ENCODE data around the gene ALG9.
"Not testable (repeated sequence)": the region's sequence is repeated elsewhere in the genome, so short reads cannot be mapped to it uniquely, and the experiment has no call there.

Gene ALG9

DNA sequence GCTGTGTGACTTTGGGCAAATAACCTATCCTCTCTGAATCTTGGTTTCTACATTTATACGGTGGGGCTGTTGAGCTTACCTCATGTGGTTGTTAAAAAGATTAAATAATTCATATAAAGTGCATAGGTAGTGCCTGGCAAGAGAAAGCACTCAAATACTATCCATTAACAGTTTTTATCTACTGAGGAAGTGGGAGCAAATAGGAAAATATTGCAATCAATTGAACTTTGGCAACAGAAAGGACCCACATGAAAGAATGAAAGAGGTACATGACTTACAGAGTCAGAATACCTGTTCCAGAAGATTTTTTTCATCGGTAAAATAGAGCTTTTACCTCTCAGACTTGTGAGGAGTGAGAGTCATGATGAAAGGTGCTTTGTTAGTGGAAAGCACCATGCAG lies 98.8 kb downstream of the ALG9 start:
- no peak overlapping the region for H3K4me2 ChIP-seq
- no peaks in the 10 kb centered on the region for H4K20me1 ChIP-seq (ENCODE audit: insufficient read depth)
- H3K79me2 ChIP-seq (ENCODE audit: insufficient read depth, low read depth): no peaks in the 10 kb centered on the region
- no peak overlapping the region for H3K27ac ChIP-seq
- H3K9ac ChIP-seq: no peak overlapping the region
- TF ChIP-seq CTCF (conservative IDR thresholded peaks at IDR 0.05; ENCODE audit: low read depth, low read length): no peak
- no peaks in the 10 kb centered on the region for H3K36me3 ChIP-seq (ENCODE audit: insufficient read depth)
- no peaks in the 10 kb centered on the region for H3K27me3 ChIP-seq (ENCODE audit: insufficient read depth, low read depth)
- no peak overlapping the region for H3K4me3 ChIP-seq (IDR thresholded peaks at IDR 0.05; ENCODE audit: insufficient read depth, low read depth, low read length)
- peaks cover 13% of the 10 kb centered on the region for H3K4me1 ChIP-seq (ENCODE audit: low read depth, poor library complexity, severe bottlenecking)
- no peak overlapping the region for H2AFZ ChIP-seq (ENCODE audit: low read depth)

- H3K27ac ChIP-seq; H3K4me1 ChIP-seq (ENCODE audit: low read depth, poor library complexity, severe bottlenecking); H2AFZ ChIP-seq (ENCODE audit: low read depth); H4K20me1 ChIP-seq (ENCODE audit: insufficient read depth); H3K4me2 ChIP-seq; H3K4me3 ChIP-seq (IDR thresholded peaks at IDR 0.05; ENCODE audit: insufficient read depth, low read depth, low read length); H3K79me2 ChIP-seq (ENCODE audit: insufficient read depth, low read depth); H3K9ac ChIP-seq; H3K36me3 ChIP-seq (ENCODE audit: insufficient read depth); H3K27me3 ChIP-seq (ENCODE audit: insufficient read depth, low read depth): not testable (repeated sequence)
Observed at GRCh38 chr11:111771205-111771604, 100.2 kb downstream of the ALG9 start.

DNA sequence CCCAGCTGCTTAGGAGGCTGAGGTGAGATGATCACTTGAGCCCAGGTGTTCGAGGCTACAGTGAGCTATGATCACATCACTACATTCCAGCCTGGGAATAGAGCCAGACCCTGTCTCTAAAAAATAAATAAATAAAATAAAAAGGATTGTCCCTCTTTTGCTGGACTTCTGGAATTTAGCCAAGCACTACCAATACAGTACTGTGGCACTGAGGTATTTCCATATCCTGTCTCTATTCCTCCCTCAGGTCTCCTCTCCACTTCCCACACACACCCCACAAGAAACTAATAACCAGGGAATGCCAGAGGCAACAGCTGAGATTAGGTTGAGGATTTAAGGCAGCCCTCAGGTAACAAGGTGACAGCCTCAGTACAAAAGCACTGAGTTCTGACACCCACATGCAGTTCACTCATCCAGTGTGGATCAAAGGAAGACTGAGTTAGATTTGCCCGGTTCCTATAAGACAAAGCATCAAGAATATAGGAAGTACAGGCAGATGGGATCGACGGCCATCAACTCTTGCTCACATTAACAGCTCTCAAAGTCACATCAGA lies 100.7 kb downstream of the ALG9 start:
- H2AFZ ChIP-seq (ENCODE audit: low read depth): no peak overlapping the region
- H4K20me1 ChIP-seq (ENCODE audit: insufficient read depth): no peaks in the 10 kb centered on the region
- no peak overlapping the region for H3K27ac ChIP-seq
- H3K9ac ChIP-seq: no peak overlapping the region
- no peaks in the 10 kb centered on the region for H3K27me3 ChIP-seq (ENCODE audit: insufficient read depth, low read depth)
- no peaks in the 10 kb centered on the region for H3K36me3 ChIP-seq (ENCODE audit: insufficient read depth)
- peaks cover 8% of the 10 kb centered on the region for H3K4me1 ChIP-seq (ENCODE audit: low read depth, poor library complexity, severe bottlenecking)
- no peak overlapping the region for H3K4me2 ChIP-seq
- H3K79me2 ChIP-seq (ENCODE audit: insufficient read depth, low read depth): no peaks in the 10 kb centered on the region
- no peak overlapping the region for H3K4me3 ChIP-seq (IDR thresholded peaks at IDR 0.05; ENCODE audit: insufficient read depth, low read depth, low read length)
- TF ChIP-seq CTCF (conservative IDR thresholded peaks at IDR 0.05; ENCODE audit: low read depth, low read length): no peak

- no peaks in the 10 kb centered on the region for H4K20me1 ChIP-seq (ENCODE audit: insufficient read depth)
Observed at GRCh38 chr11:111766834-111767142, 104.6 kb downstream of the ALG9 start.

More at GRCh38 chr11:111766834-111767142, 104.6 kb downstream of the ALG9 start:
- Histone ChIP-seq H3K4me3 (IDR thresholded peaks at IDR 0.05; ENCODE audit: insufficient read depth, low read depth, low read length) (no peak overlapping the region), H3K27ac (no peak overlapping the region), H3K79me2 (ENCODE audit: insufficient read depth, low read depth) (peaks cover 12% of the 10 kb centered on the region; the same call in 1 of the 2 replicates), H2AFZ (ENCODE audit: low read depth) (peak overlapping the region; percentile 92), H3K4me1 (ENCODE audit: low read depth, poor library complexity, severe bottlenecking) (peaks cover 14% of the 10 kb centered on the region), H3K4me2 (peak overlapping the region; percentile 95), H3K36me3 (ENCODE audit: insufficient read depth) (no peaks in the 10 kb centered on the region), H3K27me3 (ENCODE audit: insufficient read depth, low read depth) (no peaks in the 10 kb centered on the region), H3K9ac (no peak overlapping the region)
- no peak for TF ChIP-seq CTCF (conservative IDR thresholded peaks at IDR 0.05; ENCODE audit: low read depth, low read length)
